ENCODE measurements around the gene TNFRSF8. TPM values are rescaled to one million over a fixed set of nuclear protein-coding genes. Genes with fewer than 3 reads are reported as not detected.

The TNFRSF8 gene
- total RNA-seq, 1 donor from 2014 or later: not detected

- Histone ChIP-seq H3K27me3 (ENCODE audit: control insufficient read depth, insufficient read depth, low read length) (peaks cover 14% of the 10 kb centered on the region), H3K36me3 (ENCODE audit: control insufficient read depth, insufficient read depth, low read length) (no peaks in the 10 kb centered on the region), H3K4me3 (ENCODE audit: low read depth, low read length) (no peak overlapping the region)
- FAIRE-seq: no peak
- TF ChIP-seq, protein P1, sequence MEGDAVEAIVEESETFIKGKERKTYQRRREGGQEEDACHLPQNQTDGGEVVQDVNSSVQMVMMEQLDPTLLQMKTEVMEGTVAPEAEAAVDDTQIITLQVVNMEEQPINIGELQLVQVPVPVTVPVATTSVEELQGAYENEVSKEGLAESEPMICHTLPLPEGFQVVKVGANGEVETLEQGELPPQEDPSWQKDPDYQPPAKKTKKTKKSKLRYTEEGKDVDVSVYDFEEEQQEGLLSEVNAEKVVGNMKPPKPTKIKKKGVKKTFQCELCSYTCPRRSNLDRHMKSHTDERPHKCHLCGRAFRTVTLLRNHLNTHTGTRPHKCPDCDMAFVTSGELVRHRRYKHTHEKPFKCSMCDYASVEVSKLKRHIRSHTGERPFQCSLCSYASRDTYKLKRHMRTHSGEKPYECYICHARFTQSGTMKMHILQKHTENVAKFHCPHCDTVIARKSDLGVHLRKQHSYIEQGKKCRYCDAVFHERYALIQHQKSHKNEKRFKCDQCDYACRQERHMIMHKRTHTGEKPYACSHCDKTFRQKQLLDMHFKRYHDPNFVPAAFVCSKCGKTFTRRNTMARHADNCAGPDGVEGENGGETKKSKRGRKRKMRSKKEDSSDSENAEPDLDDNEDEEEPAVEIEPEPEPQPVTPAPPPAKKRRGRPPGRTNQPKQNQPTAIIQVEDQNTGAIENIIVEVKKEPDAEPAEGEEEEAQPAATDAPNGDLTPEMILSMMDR (IDR thresholded peaks at IDR 0.05; ENCODE audit: insufficient read depth, low read length, severe bottlenecking): no peak
- no peak for DNase-seq (ENCODE audit: low read depth)
These were observed 75.4 kb downstream of the TNFRSF8 start for GRCh38 chr1:12138196-12139168.

DNA sequence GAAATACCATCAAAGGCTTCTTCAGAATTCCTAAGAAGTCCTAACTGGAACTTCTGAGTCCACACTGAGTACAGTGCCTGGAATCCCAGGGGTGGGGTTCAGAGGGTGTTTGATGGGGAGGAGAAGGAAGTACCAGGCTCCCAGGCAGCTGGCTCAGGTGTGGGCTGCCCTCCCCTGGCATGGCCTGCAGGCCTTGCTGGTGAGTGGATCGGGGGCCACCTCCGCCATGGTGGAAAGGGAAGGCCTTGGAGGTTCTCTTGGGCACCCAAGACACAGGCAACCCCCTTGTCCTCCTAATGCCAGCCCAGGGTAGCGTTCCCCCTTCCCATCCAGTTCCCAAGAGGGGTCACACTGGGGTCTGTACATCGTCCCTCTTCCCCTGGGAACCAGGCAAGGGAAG, 76.9 kb downstream of the TNFRSF8 start:
- Histone ChIP-seq H3K36me3 (ENCODE audit: control insufficient read depth, insufficient read depth, low read length) (no peaks in the 10 kb centered on the region), H3K27me3 (ENCODE audit: control insufficient read depth, insufficient read depth, low read length) (peaks cover 12% of the 10 kb centered on the region), H3K4me3 (ENCODE audit: low read depth, low read length) (no peak overlapping the region)
- no peak for DNase-seq (ENCODE audit: low read depth)
- TF ChIP-seq, protein P1 (IDR thresholded peaks at IDR 0.05; ENCODE audit: insufficient read depth, low read length, severe bottlenecking): no peak
- no peak for FAIRE-seq

DNA sequence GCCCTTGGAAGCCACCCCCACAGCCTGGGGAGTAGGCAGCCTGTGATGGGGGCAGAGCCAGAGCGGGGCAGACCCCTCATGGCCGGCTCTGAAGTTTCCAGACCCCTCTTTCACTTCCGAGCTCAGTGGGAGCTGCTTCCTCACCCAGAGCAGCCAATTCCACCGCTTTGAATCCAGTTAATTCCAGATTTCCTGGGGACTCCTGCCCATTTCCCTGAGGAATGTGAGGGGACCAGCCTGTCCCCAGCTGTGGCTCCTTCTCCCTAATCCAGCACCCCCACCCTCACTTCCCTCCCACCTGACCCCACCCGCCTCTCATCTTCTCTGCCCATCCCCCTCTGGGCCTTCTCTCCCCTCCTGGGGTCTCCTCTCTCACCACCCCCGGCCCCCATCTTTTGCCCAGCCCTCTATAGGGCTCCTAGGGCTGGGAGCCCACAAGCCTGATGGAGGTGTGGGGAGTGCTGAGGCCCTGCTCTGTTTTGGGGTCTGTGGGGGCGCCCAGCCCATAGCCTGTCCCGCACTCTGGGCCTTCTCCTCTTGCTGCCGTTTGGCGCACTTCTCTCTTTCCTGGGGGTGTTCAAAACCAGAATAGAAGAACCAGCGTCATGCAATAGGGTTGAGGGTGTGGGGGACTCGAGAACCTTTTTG, 77.5 kb downstream of the TNFRSF8 start:
- Histone ChIP-seq H3K4me3 (ENCODE audit: low read depth, low read length) (no peak overlapping the region), H3K36me3 (ENCODE audit: control insufficient read depth, insufficient read depth, low read length) (no peaks in the 10 kb centered on the region), H3K27me3 (ENCODE audit: control insufficient read depth, insufficient read depth, low read length) (peaks cover 12% of the 10 kb centered on the region)
- FAIRE-seq (no peak), DNase-seq (ENCODE audit: low read depth) (no peak)
- TF ChIP-seq, protein P1 (IDR thresholded peaks at IDR 0.05; ENCODE audit: insufficient read depth, low read length, severe bottlenecking): no peak

GRCh38 chr1:12141163-12141850, 78.2 kb downstream of the TNFRSF8 start:
- Histone ChIP-seq H3K27me3 (ENCODE audit: control insufficient read depth, insufficient read depth, low read length) (peaks cover 14% of the 10 kb centered on the region), H3K4me3 (ENCODE audit: low read depth, low read length) (no peak overlapping the region), H3K36me3 (ENCODE audit: control insufficient read depth, insufficient read depth, low read length) (no peaks in the 10 kb centered on the region)
- FAIRE-seq (no peak), DNase-seq (ENCODE audit: low read depth) (no peak)
- TF ChIP-seq, protein P1 (IDR thresholded peaks at IDR 0.05; ENCODE audit: insufficient read depth, low read length, severe bottlenecking): no peak

DNA sequence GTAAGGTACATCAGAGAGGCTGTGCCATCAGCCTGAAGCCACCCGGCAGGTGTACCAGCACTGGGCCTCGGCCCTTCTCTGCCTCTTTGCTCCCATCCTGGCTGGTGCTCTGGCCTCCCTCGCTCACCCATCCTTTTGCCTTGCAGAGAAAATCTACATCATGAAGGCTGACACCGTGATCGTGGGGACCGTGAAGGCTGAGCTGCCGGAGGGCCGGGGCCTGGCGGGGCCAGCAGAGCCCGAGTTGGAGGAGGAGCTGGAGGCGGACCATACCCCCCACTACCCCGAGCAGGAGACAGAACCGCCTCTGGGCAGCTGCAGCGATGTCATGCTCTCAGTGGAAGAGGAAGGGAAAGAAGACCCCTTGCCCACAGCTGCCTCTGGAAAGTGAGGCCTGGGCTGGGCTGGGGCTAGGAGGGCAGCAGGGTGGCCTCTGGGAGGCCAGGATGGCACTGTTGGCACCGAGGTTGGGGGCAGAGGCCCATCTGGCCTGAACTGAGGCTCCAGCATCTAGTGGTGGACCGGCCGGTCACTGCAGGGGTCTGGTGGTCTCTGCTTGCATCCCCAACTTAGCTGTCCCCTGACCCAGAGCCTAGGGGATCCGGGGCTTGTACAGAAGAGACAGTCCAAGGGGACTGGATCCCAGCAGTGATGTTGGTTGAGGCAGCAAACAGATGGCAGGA, 79.2 kb downstream of the TNFRSF8 start:
- Histone ChIP-seq H3K4me3 (ENCODE audit: low read depth, low read length) (no peak overlapping the region), H3K27me3 (ENCODE audit: control insufficient read depth, insufficient read depth, low read length) (peaks cover 18% of the 10 kb centered on the region), H3K36me3 (ENCODE audit: control insufficient read depth, insufficient read depth, low read length) (no peaks in the 10 kb centered on the region)
- FAIRE-seq: no peak
- DNase-seq (ENCODE audit: low read depth): no peak
- TF ChIP-seq, protein P1 (IDR thresholded peaks at IDR 0.05; ENCODE audit: insufficient read depth, low read length, severe bottlenecking): no peak
